WTC11 (cell line): ENCODE measurements around the gene HS6ST1. TPM values are rescaled to one million over a fixed set of nuclear protein-coding genes. Genes with fewer than 3 reads are reported as not detected.

ENCODE experiments used
- ATAC-seq: fragments of 200-7000 bp; cut with Tn5 transposase; 2 replicates; pipeline ENCODE4 v1.10.0; 2021; ENCODE audit warnings: mild to moderate bottlenecking, moderate library complexity
- CTCF ChIA-PET: fragments of 300-600 bp; sonication (Branson Sonifier 250); formaldehyde crosslinking; loops from one replicate; lab custom pipeline; 2021; ENCODE audit warnings: antibody characterized with exemption; lab: Charles Lee
- POLR2A ChIA-PET: fragments of 350-600 bp; sonication (Branson Sonifier 250); formaldehyde crosslinking; loops from one replicate; lab custom pipeline; 2021; ENCODE audit warnings: antibody characterized with exemption; lab: Charles Lee
- DNase-seq: peaks from one replicate; pipeline ENCODE4 v3.0.0; 2021; ENCODE audit warnings: low spot score
- H3K27ac Mint-ChIP-seq: 2 replicates; pipeline ENCODE4 v1.8.0; 2021; ENCODE audit warnings: mixed read lengths
- H3K27me3 Mint-ChIP-seq: 2 replicates; pipeline ENCODE4 v1.8.0; 2021; ENCODE audit warnings: low read depth, mild to moderate bottlenecking, moderate library complexity, mixed read lengths
- H3K36me3 Mint-ChIP-seq: 2 replicates; pipeline ENCODE4 v1.8.0; 2021; ENCODE audit warnings: mixed read lengths
- H3K4me1 Mint-ChIP-seq: 2 replicates; pipeline ENCODE4 v1.8.0; 2022; ENCODE audit warnings: mixed read lengths
- H3K4me3 Mint-ChIP-seq: 2 replicates; pipeline ENCODE4 v1.8.0; 2021; ENCODE audit warnings: mild to moderate bottlenecking, moderate library complexity, mixed read lengths
- H3K9me3 Mint-ChIP-seq: 2 replicates; pipeline ENCODE4 v1.8.0; 2021; ENCODE audit warnings: mixed read lengths
- E2F1 ChIP-seq: sonication (generic); formaldehyde crosslinking; IDR thresholded peaks from 2 replicates; pipeline ENCODE4 v1.8.0; 2022; ENCODE audit warnings: mild to moderate bottlenecking, missing genetic modification reagents
- E2F4 ChIP-seq: sonication (generic); formaldehyde crosslinking; IDR thresholded peaks from 2 replicates; pipeline ENCODE4 v1.8.1; 2022; ENCODE audit warnings: low read depth, mild to moderate bottlenecking, moderate library complexity, missing genetic modification reagents, borderline replicate concordance
- EMX1 ChIP-seq: fragments of 250-450 bp; sonication (Bioruptor Pico); IDR thresholded peaks from 2 replicates; pipeline ENCODE4 v1.8.0; 2021; ENCODE audit warnings: mild to moderate bottlenecking
- ESRRA ChIP-seq: sonication (generic); formaldehyde crosslinking; IDR thresholded peaks from 2 replicates; pipeline ENCODE4 v1.8.1; 2022; ENCODE audit warnings: mild to moderate bottlenecking, missing genetic modification reagents, borderline replicate concordance
- HMGA2 ChIP-seq: fragments of 250-450 bp; sonication (Bioruptor Pico); IDR thresholded peaks from 2 replicates; pipeline ENCODE4 v1.4.0; 2021; ENCODE audit warnings: mild to moderate bottlenecking, moderate library complexity
- MAX ChIP-seq: sonication (generic); formaldehyde crosslinking; IDR thresholded peaks from 2 replicates; pipeline ENCODE4 v1.8.0; 2022; ENCODE audit warnings: mild to moderate bottlenecking, missing genetic modification reagents
- MXD4 ChIP-seq: fragments of 250-450 bp; sonication (Bioruptor Pico); IDR thresholded peaks from 2 replicates; pipeline ENCODE4 v1.8.0; 2021; ENCODE audit warnings: mild to moderate bottlenecking, moderate library complexity, borderline replicate concordance
- NFATC4 ChIP-seq: fragments of 250-450 bp; sonication (Bioruptor Pico); IDR thresholded peaks from 2 replicates; pipeline ENCODE4 v1.9.0; 2021; ENCODE audit warnings: mild to moderate bottlenecking
- NR3C1 ChIP-seq: sonication (generic); formaldehyde crosslinking; conservative IDR thresholded peaks from 2 replicates; pipeline ENCODE4 v1.8.1; 2023; ENCODE audit warnings: low read depth, mild to moderate bottlenecking, missing genetic modification reagents
- SMAD4 ChIP-seq: sonication (generic); formaldehyde crosslinking; IDR thresholded peaks from 2 replicates; pipeline ENCODE4 v1.8.0; 2022; ENCODE audit warnings: mild to moderate bottlenecking, missing genetic modification reagents
- STAT6 ChIP-seq: sonication (generic); formaldehyde crosslinking; conservative IDR thresholded peaks from 2 replicates; pipeline ENCODE4 v1.8.1; 2023; ENCODE audit warnings: mild to moderate bottlenecking, low read depth, missing genetic modification reagents, moderate library complexity
- ZMAT4 ChIP-seq: fragments of 250-450 bp; sonication (Bioruptor Pico); IDR thresholded peaks from 2 replicates; pipeline ENCODE4 v1.9.0; 2021; ENCODE audit warnings: mild to moderate bottlenecking
- ZNF138 ChIP-seq: sonication (generic); formaldehyde crosslinking; conservative IDR thresholded peaks from 2 replicates; pipeline ENCODE4 v1.8.1; 2022; ENCODE audit warnings: mild to moderate bottlenecking, moderate library complexity, missing genetic modification reagents
- ZNF281 ChIP-seq: sonication (generic); formaldehyde crosslinking; IDR thresholded peaks from 2 replicates; pipeline ENCODE4 v1.8.0; 2023; ENCODE audit warnings: mild to moderate bottlenecking, missing genetic modification reagents
- ZNF425 ChIP-seq: fragments of 250-450 bp; sonication (Bioruptor Pico); conservative IDR thresholded peaks from 2 replicates; pipeline ENCODE4 v1.9.0; 2021; ENCODE audit warnings: mild to moderate bottlenecking
- ZNF532 ChIP-seq: fragments of 250-450 bp; sonication (Bioruptor Pico); IDR thresholded peaks from 2 replicates; pipeline ENCODE4 v1.9.0; 2021; ENCODE audit warnings: mild to moderate bottlenecking, borderline replicate concordance
- total RNA-seq: library from RNA; stranded (reverse); gene quantifications from 3 replicates; pipeline ENCODE4 v1.2.3, GENCODE V29; 2021

The HS6ST1 gene
- total RNA-seq, 1 experiment from 2014 or later, result 55.5 TPM

GRCh38 chr2:128343459-128343858 lies 24.8 kb upstream of the HS6ST1 start:
- H3K9me3 Mint-ChIP-seq, result peaks cover 38% of the 10 kb centered on the region
- H3K27ac Mint-ChIP-seq, result no peak overlapping the region
- no peak for TF ChIP-seq ZNF532 (CRISPR knock-in tag)
- TF ChIP-seq ZNF138 (CRISPR knock-in tag), result no peak
- TF ChIP-seq ZMAT4, result no peak
- no peak for TF ChIP-seq ESRRA (CRISPR knock-in tag)
- TF ChIP-seq E2F1 (CRISPR knock-in tag), result no peak
- TF ChIP-seq STAT6 (CRISPR knock-in tag), result no peak
- no peak for TF ChIP-seq NR3C1
- no peak for TF ChIP-seq MAX (CRISPR knock-in tag)
- TF ChIP-seq EMX1 (CRISPR knock-in tag), result no peak
- no peak for TF ChIP-seq ZNF281
- no peak for TF ChIP-seq SMAD4 (CRISPR knock-in tag)
- TF ChIP-seq E2F4 (CRISPR knock-in tag), result no peak
- TF ChIP-seq ZNF425, result no peak
- no peak for TF ChIP-seq NFATC4
- no peak for TF ChIP-seq HMGA2 (CRISPR knock-in tag)
- TF ChIP-seq MXD4 (CRISPR knock-in tag), result no peak
- H3K4me1 Mint-ChIP-seq, result peaks cover 7% of the 10 kb centered on the region
- DNase-seq (no peak), ATAC-seq (no peak)
- CTCF ChIA-PET, result no interaction called here
- H3K4me3 Mint-ChIP-seq, result no peak overlapping the region
- H3K27me3 Mint-ChIP-seq, result no peaks in the 10 kb centered on the region
- POLR2A ChIA-PET, result no interaction called here
- peaks cover 22% of the 10 kb centered on the region for H3K36me3 Mint-ChIP-seq
